ENCODE data around the gene LIPI.

DNA sequence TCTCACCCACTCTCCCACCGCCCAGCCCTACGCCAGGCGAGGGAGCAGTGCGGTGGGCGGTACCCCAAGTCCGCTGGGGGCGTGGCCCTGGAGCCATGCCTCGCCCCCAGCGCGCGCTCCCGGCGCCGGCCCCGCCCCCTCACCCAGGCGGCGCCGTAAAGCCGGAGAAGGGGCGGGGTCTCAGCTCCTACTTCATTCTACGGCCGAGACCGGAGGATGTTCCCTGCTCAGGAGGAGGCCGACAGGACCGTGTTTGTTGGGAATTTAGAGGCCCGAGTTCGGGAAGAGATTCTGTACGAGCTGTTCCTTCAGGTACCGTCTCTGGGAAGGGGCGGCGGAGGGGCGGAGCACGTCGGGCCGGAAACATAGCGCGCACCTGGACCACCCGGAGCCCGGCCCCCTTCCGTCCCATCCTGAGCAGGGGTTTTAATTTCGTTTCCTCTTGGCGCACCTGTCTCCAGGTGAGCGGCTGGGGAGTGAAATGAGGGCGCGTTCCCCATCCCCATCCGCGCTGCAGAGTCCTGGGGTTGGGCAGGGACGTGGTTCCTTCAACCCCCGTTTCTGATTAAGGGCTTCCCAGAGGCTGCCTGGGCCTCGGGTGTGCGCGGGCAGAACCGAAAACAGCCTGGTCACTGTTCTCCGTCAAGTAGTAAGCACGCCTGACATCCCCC, 5.4 kb upstream of the LIPI start, which contains the start of gene RBM11:
- TF ChIP-seq, protein P1, sequence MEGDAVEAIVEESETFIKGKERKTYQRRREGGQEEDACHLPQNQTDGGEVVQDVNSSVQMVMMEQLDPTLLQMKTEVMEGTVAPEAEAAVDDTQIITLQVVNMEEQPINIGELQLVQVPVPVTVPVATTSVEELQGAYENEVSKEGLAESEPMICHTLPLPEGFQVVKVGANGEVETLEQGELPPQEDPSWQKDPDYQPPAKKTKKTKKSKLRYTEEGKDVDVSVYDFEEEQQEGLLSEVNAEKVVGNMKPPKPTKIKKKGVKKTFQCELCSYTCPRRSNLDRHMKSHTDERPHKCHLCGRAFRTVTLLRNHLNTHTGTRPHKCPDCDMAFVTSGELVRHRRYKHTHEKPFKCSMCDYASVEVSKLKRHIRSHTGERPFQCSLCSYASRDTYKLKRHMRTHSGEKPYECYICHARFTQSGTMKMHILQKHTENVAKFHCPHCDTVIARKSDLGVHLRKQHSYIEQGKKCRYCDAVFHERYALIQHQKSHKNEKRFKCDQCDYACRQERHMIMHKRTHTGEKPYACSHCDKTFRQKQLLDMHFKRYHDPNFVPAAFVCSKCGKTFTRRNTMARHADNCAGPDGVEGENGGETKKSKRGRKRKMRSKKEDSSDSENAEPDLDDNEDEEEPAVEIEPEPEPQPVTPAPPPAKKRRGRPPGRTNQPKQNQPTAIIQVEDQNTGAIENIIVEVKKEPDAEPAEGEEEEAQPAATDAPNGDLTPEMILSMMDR (IDR thresholded peaks at IDR 0.05) = no peak
- TF ChIP-seq POLR2A (IDR thresholded peaks at IDR 0.05) = peak in 1 of 4 donors; percentile 14
